Parathyroid adenoma (tissue), 2 donors: ENCODE results near the gene ADPRM.

Source experiments
- H2AFZ ChIP-seq: fragments of 300-600 bp; sonication (generic); one replicate; pipeline ENCODE4 v1.7.0; 2017; ENCODE audit warnings: antibody characterized with exemption, mild to moderate bottlenecking
- H3K27ac ChIP-seq: fragments of 300-600 bp; sonication (generic); one replicate; pipeline ENCODE4 v1.7.0; 2017
- H3K27me3 ChIP-seq: fragments of 300-600 bp; sonication (generic); one replicate; pipeline ENCODE4 v1.7.0; 2017; ENCODE audit warnings: low read length; ENCODE audit not compliant: control insufficient read depth, insufficient read depth
- H3K36me3 ChIP-seq: fragments of 300-600 bp; sonication (generic); one replicate; pipeline ENCODE4 v1.7.0; 2017; ENCODE audit warnings: low read length; ENCODE audit not compliant: control insufficient read depth, insufficient read depth
- H3K4me1 ChIP-seq: fragments of 300-600 bp; sonication (generic); one replicate; pipeline ENCODE4 v1.7.0; 2017; ENCODE audit warnings: control low read depth
- H3K4me2 ChIP-seq: fragments of 300-600 bp; sonication (generic); one replicate; pipeline ENCODE4 v1.7.0; 2017; ENCODE audit warnings: low read length
- H3K4me3 ChIP-seq: fragments of 300-600 bp; sonication (generic); one replicate; pipeline ENCODE4 v1.7.0; 2017; ENCODE audit warnings: low read depth, low read length
- H3K79me2 ChIP-seq: fragments of 300-600 bp; sonication (generic); one replicate; pipeline ENCODE4 v1.7.0; 2017; ENCODE audit warnings: control low read depth
- H3K9ac ChIP-seq: fragments of 300-600 bp; sonication (generic); one replicate; pipeline ENCODE4 v1.7.0; 2017; ENCODE audit warnings: mild to moderate bottlenecking
- H3K9me3 ChIP-seq: fragments of 300-600 bp; sonication (generic); one replicate; pipeline ENCODE4 v1.7.0; 2017; ENCODE audit warnings: low read length; ENCODE audit not compliant: control insufficient read depth
- CTCF ChIP-seq: fragments of 300-600 bp; sonication (generic); IDR thresholded peaks from one replicate; pipeline ENCODE4 v1.7.0; 2017; ENCODE audit warnings: antibody characterized with exemption, mild to moderate bottlenecking
- donor health status: primary hyperparathyroidism.

The ADPRM gene

GRCh38 chr17:10738521-10739258 lies 41.3 kb downstream of the ADPRM start:
- Histone ChIP-seq H3K79me2 (no peaks in the 10 kb centered on the region), H3K4me2 (no peak overlapping the region), H3K27ac (no peak overlapping the region), H3K27me3 (no peaks in the 10 kb centered on the region), H3K4me1 (no peaks in the 10 kb centered on the region), H2AFZ (no peak overlapping the region), H3K4me3 (no peak overlapping the region), H3K9me3 (no peaks in the 10 kb centered on the region), H3K9ac (no peak overlapping the region), H3K36me3 (no peaks in the 10 kb centered on the region)
- no peak for TF ChIP-seq CTCF

GRCh38 chr17:10739386-10739785 lies 42.0 kb downstream of the ADPRM start:
- no peak overlapping the region for H3K4me2 ChIP-seq

GRCh38 chr17:10741416-10742135 lies 44.2 kb downstream of the ADPRM start:
- no peaks in the 10 kb centered on the region for H3K36me3 ChIP-seq
- no peaks in the 10 kb centered on the region for H3K79me2 ChIP-seq
- H3K4me2 ChIP-seq: no peak overlapping the region
- no peak overlapping the region for H3K4me3 ChIP-seq
- no peaks in the 10 kb centered on the region for H3K9me3 ChIP-seq
- H3K27ac ChIP-seq: no peak overlapping the region
- H3K9ac ChIP-seq: no peak overlapping the region
- no peak overlapping the region for H2AFZ ChIP-seq
- H3K27me3 ChIP-seq: no peaks in the 10 kb centered on the region
- no peaks in the 10 kb centered on the region for H3K4me1 ChIP-seq
- TF ChIP-seq CTCF: no peak

More at GRCh38 chr17:10739386-10739785, 42.0 kb downstream of the ADPRM start:
- no peaks in the 10 kb centered on the region for H3K79me2 ChIP-seq
- H3K9me3 ChIP-seq: no peaks in the 10 kb centered on the region
- H3K4me1 ChIP-seq: no peaks in the 10 kb centered on the region
- H3K4me3 ChIP-seq: no peak overlapping the region
- H2AFZ ChIP-seq: no peak overlapping the region
- no peak overlapping the region for H3K9ac ChIP-seq
- H3K36me3 ChIP-seq: no peaks in the 10 kb centered on the region
- H3K27me3 ChIP-seq: no peaks in the 10 kb centered on the region
- no peak overlapping the region for H3K27ac ChIP-seq
- TF ChIP-seq CTCF: no peak

- Histone ChIP-seq H3K36me3 (no peaks in the 10 kb centered on the region), H3K79me2 (no peaks in the 10 kb centered on the region), H2AFZ (no peak overlapping the region), H3K4me1 (no peaks in the 10 kb centered on the region), H3K27ac (no peak overlapping the region), H3K9me3 (no peaks in the 10 kb centered on the region), H3K4me3 (no peak overlapping the region), H3K9ac (no peak overlapping the region), H3K27me3 (no peaks in the 10 kb centered on the region), H3K4me2 (no peak overlapping the region)
- no peak for TF ChIP-seq CTCF
Measured at GRCh38 chr17:10742431-10742830, 45.0 kb downstream of the ADPRM start.
